ENCODE measurements around the gene CD81.

The CD81 gene

GRCh38 chr11:2411446-2412305, 34.6 kb downstream of the CD81 start:
- in situ Hi-C loops (cut with MboI; ENCODE audit: low sequenced_read_pairs, unreplicated experiment): loop anchor here (10.0 kb wide), 1 partner anchor 97 kb away; no protein-coding TSS in a partner anchor
- TF ChIP-seq CTCF (IDR thresholded peaks at IDR 0.05; ENCODE audit: borderline replicate concordance, control extremely low read depth, extremely low read depth, insufficient read depth, missing control alignments): no peak
- DNase-seq (ENCODE audit: low spot score): no peak

- no peak for TF ChIP-seq CTCF (IDR thresholded peaks at IDR 0.05; ENCODE audit: borderline replicate concordance, control extremely low read depth, extremely low read depth, insufficient read depth, missing control alignments)
- DNase-seq (ENCODE audit: low spot score): no peak
- in situ Hi-C loops (cut with MboI; ENCODE audit: low sequenced_read_pairs, unreplicated experiment): loop anchor here (10.0 kb wide), 1 partner anchor 98 kb away; no protein-coding TSS in a partner anchor
Measured at GRCh38 chr11:2412323-2412722, 35.2 kb downstream of the CD81 start.

- DNase-seq (ENCODE audit: low spot score): no peak
- in situ Hi-C loops (cut with MboI; ENCODE audit: low sequenced_read_pairs, unreplicated experiment): loop anchor here (10.0 kb wide), 1 partner anchor 99 kb away; no protein-coding TSS in a partner anchor
- TF ChIP-seq CTCF (IDR thresholded peaks at IDR 0.05; ENCODE audit: borderline replicate concordance, control extremely low read depth, extremely low read depth, insufficient read depth, missing control alignments): no peak
Measured at GRCh38 chr11:2413742-2414579, 36.9 kb downstream of the CD81 start.

- no peak for TF ChIP-seq CTCF (IDR thresholded peaks at IDR 0.05; ENCODE audit: borderline replicate concordance, control extremely low read depth, extremely low read depth, insufficient read depth, missing control alignments)
- DNase-seq (ENCODE audit: low spot score): no peak
- in situ Hi-C loops (cut with MboI; ENCODE audit: low sequenced_read_pairs, unreplicated experiment): loop anchor here (10.0 kb wide), 1 partner anchor 100 kb away; no protein-coding TSS in a partner anchor
Measured at GRCh38 chr11:2414616-2415015, 37.5 kb downstream of the CD81 start.

GRCh38 chr11:2415171-2415570, 38.1 kb downstream of the CD81 start:
- no peak for TF ChIP-seq CTCF (IDR thresholded peaks at IDR 0.05; ENCODE audit: borderline replicate concordance, control extremely low read depth, extremely low read depth, insufficient read depth, missing control alignments)
- DNase-seq (ENCODE audit: low spot score): no peak
- in situ Hi-C loops (cut with MboI; ENCODE audit: low sequenced_read_pairs, unreplicated experiment): loop anchor here (10.0 kb wide), 1 partner anchor 100 kb away; no protein-coding TSS in a partner anchor

Data from GM13976 (cell line).